Common myeloid progenitor, CD34-positive (primary cell): Measurements from ENCODE around the gene NR1H3.

Experiments
- CTCF ChIA-PET: fragments of 350-600 bp; sonication (Branson Sonifier 250); formaldehyde crosslinking; loops from one replicate; lab custom pipeline; 2021; ENCODE audit warnings: antibody characterized with exemption; lab: Charles Lee
- POLR2A ChIA-PET: fragments of 350-600 bp; sonication (Branson Sonifier 250); formaldehyde crosslinking; loops from one replicate; lab custom pipeline; 2021; ENCODE audit warnings: antibody characterized with exemption; lab: Charles Lee
- DNase-seq, 3 donors: peaks; one replicate each; pipeline versions ENCODE4 v3.0.0 to v3.0.0-alpha.2; 2013
- H3K27ac ChIP-seq, 2 experiments: 1 replicate in 1 of 2; 2 replicates in 1 of 2; pipeline ENCODE4 v1.7.0; 2013; ENCODE audit warnings: inconsistent platforms in 2 of 2, low read length in 2 of 2, mild to moderate bottlenecking in 2 of 2, low read depth in 1 of 2, moderate library complexity in 1 of 2; ENCODE audit not compliant: severe bottlenecking in 2 of 2, insufficient read depth in 1 of 2, poor library complexity in 1 of 2
- H3K27me3 ChIP-seq, 5 experiments: replicated peaks in 2 of 5; 1 replicate in 3 of 5; 2 replicates in 2 of 5; pipeline versions ENCODE4 v1.6.1 to v1.7.0; 2013; ENCODE audit warnings: low read length in 4 of 5, mild to moderate bottlenecking in 2 of 5, moderate library complexity in 2 of 5, inconsistent platforms in 1 of 5; ENCODE audit not compliant: insufficient read depth in 5 of 5, control insufficient read depth in 4 of 5
- H3K36me3 ChIP-seq, 4 experiments: 1 replicate in 2 of 4; 2 replicates in 2 of 4; pipeline versions ENCODE4 v1.6.1 to v1.7.0; 2013; ENCODE audit warnings: low read length in 3 of 4, control low read depth in 1 of 4, mild to moderate bottlenecking in 1 of 4; ENCODE audit not compliant: control insufficient read depth in 4 of 4, insufficient read depth in 4 of 4
- H3K4me1 ChIP-seq, 4 experiments: 1 replicate in 3 of 4; 2 replicates in 1 of 4; pipeline versions ENCODE4 v1.6.1 to v1.7.1; 2013; ENCODE audit warnings: low read length in 3 of 4, mild to moderate bottlenecking in 3 of 4, control low read depth in 1 of 4, inconsistent platforms in 1 of 4, moderate library complexity in 1 of 4; ENCODE audit not compliant: control insufficient read depth in 4 of 4, insufficient read depth in 4 of 4; ENCODE audit errors: control extremely low read depth in 1 of 4
- H3K4me3 ChIP-seq, 7 experiments: 1 replicate in 4 of 7; 2 replicates in 3 of 7; pipeline versions ENCODE4 v1.5.1 to v1.7.0; 2013; ENCODE audit warnings: mild to moderate bottlenecking in 7 of 7, low read length in 6 of 7, moderate library complexity in 6 of 7, inconsistent platforms in 2 of 7, low read depth in 2 of 7, control low read depth in 1 of 7; ENCODE audit not compliant: insufficient read depth in 4 of 7, control insufficient read depth in 1 of 7; ENCODE audit errors: extremely low read depth in 1 of 7
- H3K9me3 ChIP-seq, 5 experiments: 1 replicate in 4 of 5; 2 replicates in 1 of 5; pipeline versions ENCODE4 v1.6.1 to v1.7.1; 2013; ENCODE audit warnings: low read length in 4 of 5, mild to moderate bottlenecking in 2 of 5, inconsistent platforms in 1 of 5, low read depth in 1 of 5, moderate library complexity in 1 of 5; ENCODE audit not compliant: control insufficient read depth in 4 of 5, insufficient read depth in 2 of 5; ENCODE audit errors: control extremely low read depth in 1 of 5
- WGBS: methylation state at CpG from one replicate; pipeline ENCODE4 v1.1.5; 2013; ENCODE audit not compliant: insufficient coverage; 5-methylcytosine and 5-hydroxymethylcytosine counted together

NR1H3 gene

DNA sequence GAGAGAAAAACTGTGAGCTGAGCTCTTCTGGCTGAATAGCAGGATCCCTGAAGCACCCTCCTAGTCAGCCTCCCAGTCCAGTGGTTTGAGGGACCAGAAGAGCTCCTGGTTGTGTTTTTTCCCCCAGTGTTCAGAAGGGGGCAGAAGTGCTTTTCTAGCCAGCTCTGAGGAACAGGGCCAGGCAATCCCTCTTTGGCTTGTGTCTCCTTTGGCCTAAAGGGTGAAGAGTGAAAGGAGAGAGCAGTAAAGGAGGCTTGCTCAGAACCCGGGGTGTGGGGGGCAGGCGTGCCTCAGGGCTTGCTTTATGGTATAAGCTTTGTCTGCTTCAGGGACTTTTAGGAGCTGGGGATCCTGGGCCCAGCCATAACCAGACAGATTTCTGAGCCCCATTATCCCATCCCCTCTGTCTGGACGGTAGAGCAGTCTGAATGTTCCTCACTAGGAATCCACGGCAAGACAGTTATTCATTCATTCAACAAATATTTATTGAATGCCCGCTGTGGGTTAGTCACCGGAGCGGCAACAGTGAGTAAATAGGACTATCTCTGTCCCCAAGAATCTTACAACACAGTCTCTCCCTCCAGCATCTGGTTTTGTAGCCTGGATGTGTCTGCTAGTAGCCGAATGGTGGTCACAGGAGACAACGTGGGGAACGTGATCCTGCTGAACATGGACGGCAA is 23.7 kb upstream of the NR1H3 start:
- peak overlapping the region in 1 of 7 experiments; percentile 4 for H3K4me3 ChIP-seq

DNA sequence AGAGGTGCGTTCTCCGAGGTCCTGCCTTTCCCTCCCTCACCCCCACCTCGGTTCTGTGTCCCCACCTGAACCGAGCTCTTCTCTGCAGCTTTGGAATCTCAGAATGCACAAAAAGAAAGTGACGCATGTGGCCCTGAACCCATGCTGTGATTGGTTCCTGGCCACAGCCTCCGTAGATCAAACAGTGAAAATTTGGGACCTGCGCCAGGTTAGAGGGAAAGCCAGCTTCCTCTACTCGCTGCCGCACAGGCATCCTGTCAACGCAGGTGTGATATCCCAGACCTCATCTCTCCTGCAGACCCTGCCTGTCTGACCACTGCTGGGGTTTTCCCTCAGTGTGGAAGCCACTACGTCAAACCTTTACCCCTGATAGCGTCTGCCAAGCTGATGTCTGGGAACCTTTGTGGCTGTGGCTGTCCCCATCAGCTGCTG is 23.1 kb upstream of the NR1H3 start:
- DNase-seq = peak; percentile 50 to 86 (median 83)

More for the DNA sequence above, 23.7 kb upstream of the NR1H3 start:
- ChIA-PET CTCF (interaction anchor here (0.7 to 7.4 kb wide), 28 partner anchors 7 to 241 kb away, joined by 3 to 64 read pairs (median 6); partner anchors contain the start of genes ACP2, DDB2 and NR1H3), POLR2A (interaction anchor here (1.4 to 2.7 kb wide), 3 partner anchors 14 to 25 kb away, joined by 3 to 14 read pairs (median 4); partner anchors contain the start of genes ACP2 and NR1H3)
- Histone ChIP-seq H3K27me3 (no peaks in the 10 kb centered on the region), H3K36me3 (peaks cover 8 to 69% (median 27%) of the 10 kb centered on the region in 4 experiments), H3K4me1 (peaks cover 0 to 15% (median 7%) of the 10 kb centered on the region in 4 experiments), H3K27ac (no peak overlapping the region), H3K9me3 (no peaks in the 10 kb centered on the region)
- DNase-seq = peak; percentile 63 to 72 (median 70)
- WGBS = 89% methylated on average over 10 of the region's 11 CpGs

DNA sequence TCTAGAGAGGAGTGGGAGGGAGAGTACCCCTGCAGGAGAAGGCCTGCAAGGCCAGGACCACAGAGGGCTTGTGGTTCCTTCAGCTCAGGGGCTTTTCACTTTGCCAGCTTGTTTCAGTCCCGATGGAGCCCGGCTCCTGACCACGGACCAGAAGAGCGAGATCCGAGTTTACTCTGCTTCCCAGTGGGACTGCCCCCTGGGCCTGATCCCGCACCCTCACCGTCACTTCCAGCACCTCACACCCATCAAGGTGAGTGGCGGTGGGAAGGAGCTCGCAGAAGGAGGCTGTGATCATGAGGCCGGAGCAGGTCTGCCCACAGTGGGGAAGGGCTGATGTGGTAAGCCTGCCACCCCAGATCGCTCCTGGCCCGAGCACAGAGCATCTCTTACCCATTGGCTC is 22.6 kb upstream of the NR1H3 start:
- POLR2A ChIA-PET = interaction anchor here (0.6 to 2.7 kb wide), 4 partner anchors 13 to 301 kb away, joined by 3 to 14 read pairs (median 4); partner anchors contain the start of gene NR1H3
- H3K4me3 ChIP-seq = no peak overlapping the region
- peaks cover 13 to 69% (median 36%) of the 10 kb centered on the region in 4 experiments for H3K36me3 ChIP-seq
- H3K4me1 ChIP-seq = peaks cover 0 to 15% (median 7%) of the 10 kb centered on the region in 4 experiments
- CTCF ChIA-PET = interaction anchor here (0.7 to 7.4 kb wide), 19 partner anchors 11 to 225 kb away, joined by 3 to 64 read pairs (median 6); partner anchors contain the start of genes ACP2, DDB2 and NR1H3
- peak overlapping the region in 1 of 2 experiments; percentile 21 for H3K27ac ChIP-seq
- H3K27me3 ChIP-seq = no peaks in the 10 kb centered on the region
- no peaks in the 10 kb centered on the region for H3K9me3 ChIP-seq
- DNase-seq = no peak
- 91% methylated on average over 8 of the region's 12 CpGs for WGBS

More for the DNA sequence above, 23.1 kb upstream of the NR1H3 start:
- Histone ChIP-seq H3K27ac (peak overlapping the region in 1 of 2 experiments; percentile 21), H3K9me3 (no peaks in the 10 kb centered on the region), H3K4me3 (peak overlapping the region in 1 of 7 experiments; percentile 4), H3K4me1 (peaks cover 0 to 15% (median 7%) of the 10 kb centered on the region in 4 experiments), H3K27me3 (no peaks in the 10 kb centered on the region), H3K36me3 (peaks cover 10 to 69% (median 32%) of the 10 kb centered on the region in 4 experiments)
- ChIA-PET CTCF (interaction anchor here (0.7 to 7.4 kb wide), 22 partner anchors 9 to 225 kb away, joined by 3 to 64 read pairs (median 6); partner anchors contain the start of genes ACP2, DDB2 and NR1H3), POLR2A (interaction anchor here (1.4 to 2.7 kb wide), 2 partner anchors 13 to 24 kb away, joined by 3 to 14 read pairs; partner anchors contain the start of gene NR1H3)
- WGBS = 30% methylated on average over 11 of the region's 12 CpGs

DNA sequence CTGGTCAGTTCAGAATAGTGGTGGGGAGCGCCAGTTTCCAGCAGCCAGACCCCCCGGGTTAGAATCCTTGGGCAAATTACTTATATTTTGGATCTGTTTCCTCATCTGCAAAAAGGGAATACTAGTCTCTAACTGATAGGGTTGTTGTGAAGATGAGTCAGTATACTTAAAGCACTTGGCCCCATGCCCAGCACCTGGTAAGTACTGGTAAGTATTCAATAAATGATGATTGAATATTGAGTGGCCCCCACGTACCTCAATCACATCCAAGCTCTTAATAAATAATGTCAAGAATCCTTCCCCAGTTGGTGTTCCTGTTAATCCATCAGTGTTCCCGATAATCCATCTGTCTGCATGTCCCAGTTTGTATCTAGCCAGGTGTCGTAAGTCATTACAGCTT is 21.3 kb upstream of the NR1H3 start:
- Histone ChIP-seq H3K27ac (no peak overlapping the region), H3K4me1 (peaks cover 0 to 15% (median 7%) of the 10 kb centered on the region in 4 experiments), H3K9me3 (no peaks in the 10 kb centered on the region), H3K4me3 (no peak overlapping the region), H3K36me3 (peaks cover 13 to 74% (median 39%) of the 10 kb centered on the region in 4 experiments), H3K27me3 (no peaks in the 10 kb centered on the region)
- POLR2A ChIA-PET = interaction anchor here (1.8 kb wide), 1 partner anchor 12 kb away, joined by 6 read pairs; the partner anchor contains the start of gene ACP2
- CTCF ChIA-PET = interaction anchor here (0.6 to 7.4 kb wide), 9 partner anchors 11 to 180 kb away, joined by 3 to 64 read pairs (median 4); partner anchors contain the start of genes ACP2 and NR1H3
- WGBS = 100% methylated on average over 1 of the region's 5 CpGs
- no peak for DNase-seq

DNA sequence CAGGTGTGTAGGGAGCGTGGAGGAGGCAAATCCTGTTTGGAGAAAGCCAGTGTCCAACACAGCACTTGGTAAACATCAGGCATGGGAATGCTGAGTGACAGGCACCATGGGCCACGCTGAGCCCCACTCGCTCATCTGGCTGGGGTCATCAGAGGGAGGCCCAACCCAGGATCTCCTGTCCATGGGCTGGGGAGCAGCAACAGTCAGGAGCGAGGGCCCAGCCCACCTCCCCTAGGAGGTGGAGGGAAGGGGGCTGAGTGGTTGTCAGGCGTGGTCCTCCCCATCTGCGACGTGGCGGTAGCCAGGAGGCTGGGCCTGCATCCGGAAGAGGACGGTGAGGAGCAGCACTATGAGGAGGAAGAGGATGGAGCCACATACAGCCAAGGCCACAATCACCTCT is 17.9 kb upstream of the NR1H3 start:
- WGBS = 93% methylated on average over 10 of the region's 10 CpGs
- Histone ChIP-seq H3K9me3 (no peaks in the 10 kb centered on the region), H3K4me3 (no peak overlapping the region), H3K27ac (no peak overlapping the region), H3K4me1 (peaks cover 0 to 6% (median 3%) of the 10 kb centered on the region in 4 experiments), H3K36me3 (peaks cover 19 to 79% (median 54%) of the 10 kb centered on the region in 4 experiments), H3K27me3 (no peaks in the 10 kb centered on the region)
- ChIA-PET CTCF (interaction anchor here (1.0 to 7.4 kb wide), 4 partner anchors 8 to 33 kb away, joined by 3 to 62 read pairs (median 3); partner anchors contain the start of gene ACP2), POLR2A (no interaction called here)
- DNase-seq = no peak

DNA sequence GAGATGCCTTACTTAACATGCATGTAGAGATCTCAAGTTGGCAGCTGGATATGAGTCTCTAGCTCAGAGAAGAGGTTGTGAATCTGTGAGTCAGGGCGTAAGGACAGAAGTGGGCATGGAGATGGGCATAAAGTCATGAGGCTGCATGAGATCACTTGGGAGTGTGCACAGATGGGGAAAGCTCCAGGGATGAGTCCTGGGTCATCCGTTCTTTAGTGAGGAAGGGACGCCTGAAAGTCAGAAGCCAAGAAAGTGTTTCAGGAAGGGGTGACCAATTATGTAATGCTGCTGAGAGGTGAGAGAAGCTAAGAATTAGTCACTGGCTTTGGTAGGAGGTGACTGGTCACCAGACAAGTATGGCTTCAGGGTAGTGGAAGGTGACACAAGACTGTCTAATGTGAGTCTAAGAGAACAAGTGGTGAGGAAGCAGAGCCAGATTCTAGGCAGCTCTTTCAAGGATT is 15.9 kb upstream of the NR1H3 start:
- ChIA-PET POLR2A (no interaction called here), CTCF (interaction anchor here (1.1 to 2.1 kb wide), 5 partner anchors 9 to 25 kb away, joined by 3 to 10 read pairs (median 7); partner anchors contain the start of gene NR1H3)
- H3K27me3 ChIP-seq = no peaks in the 10 kb centered on the region
- no peaks in the 10 kb centered on the region for H3K9me3 ChIP-seq
- H3K4me1 ChIP-seq = no peaks in the 10 kb centered on the region
- WGBS = 96% methylated on average over 3 of the region's 3 CpGs
- peaks cover 21 to 81% (median 60%) of the 10 kb centered on the region in 4 experiments for H3K36me3 ChIP-seq
- H3K4me3 ChIP-seq = no peak overlapping the region
- DNase-seq = no peak
- H3K27ac ChIP-seq = no peak overlapping the region
